ENCODE results near the gene PLCE1. TPM values are rescaled to one million over a fixed set of nuclear protein-coding genes. Genes with fewer than 3 reads are reported as not detected.
A peak's percentile ranks its signal among the peaks of the same experiment; 100 is the strongest.

PLCE1 gene
- total and polyA plus RNA-seq, 2 of the 4 experiments (the other 2 are of a cell fraction) = 2.2 to 4.5 TPM

- Histone ChIP-seq H3K18ac (ENCODE audit: low read depth, low read length) (no peak overlapping the region), H3K23ac (ENCODE audit: low read depth, low read length) (peak overlapping the region; percentile 31; the same call in 1 of the 2 replicates), H4K20me1 (ENCODE audit: insufficient read depth, low read length) (no peaks in the 10 kb centered on the region), H2AK9ac (replicated peaks; ENCODE audit: low read depth, low read length, poor library complexity) (no peak overlapping the region), H2BK20ac (ENCODE audit: low read depth, low read length) (0 out of 2 replicates have a peak overlapping the region, but pooled peaks have one; percentile 10), H2AK5ac (ENCODE audit: low read depth, low read length) (no peak overlapping the region), H2BK15ac (ENCODE audit: low read depth, low read length) (no peak overlapping the region), H3K4me3 (ENCODE audit: insufficient read depth, low read depth, low read length) (peak overlapping the region; percentile 56), H3K79me1 (ENCODE audit: low read depth in 1 of 2, low read length in 2 of 2) (no peaks in the 10 kb centered on the region), H4K91ac (ENCODE audit: insufficient read depth, low read depth, low read length) (no peak overlapping the region), H4K8ac (ENCODE audit: low read depth in 2 of 2, low read length in 2 of 2) (no peak overlapping the region), H3K14ac (replicated peaks; ENCODE audit: low read depth, low read length) (no peak overlapping the region), H3K9ac (ENCODE audit: low read depth, low read length) (no peak overlapping the region), H3K4me1 (ENCODE audit: control insufficient read depth, insufficient read depth, low read length) (peaks cover 7% of the 10 kb centered on the region), H3K9me1 (ENCODE audit: insufficient read depth, low read length) (peaks cover 14% of the 10 kb centered on the region), H2BK120ac (ENCODE audit: low read depth, low read length) (no peak overlapping the region), H3K4me2 (ENCODE audit: low read depth, low read length) (peak overlapping the region; percentile 83), H3K4ac (ENCODE audit: low read depth, low read length) (peak overlapping the region; percentile 28; the same call in 1 of the 2 replicates), H3K27me3 (ENCODE audit: control insufficient read depth, insufficient read depth, low read length) (peaks cover 6% of the 10 kb centered on the region; the same call in 1 of the 2 replicates), H3K9me3 (ENCODE audit: control insufficient read depth, insufficient read depth, low read length) (no peaks in the 10 kb centered on the region), H3K36me3 (ENCODE audit: control insufficient read depth, insufficient read depth, low read length) (no peaks in the 10 kb centered on the region), H3K27ac (ENCODE audit: insufficient read depth, low read length) (no peak overlapping the region), H2AFZ (replicated peaks; ENCODE audit: low read length, poor library complexity) (peak overlapping the region; percentile 93), H4K5ac (ENCODE audit: low read depth, low read length) (no peak overlapping the region), H2BK5ac (ENCODE audit: low read depth, low read length, poor library complexity, severe bottlenecking) (no peak overlapping the region), H3K56ac (ENCODE audit: extremely low read depth, insufficient read depth, low read length) (no peak overlapping the region)
- BruUV-seq (replicated peaks) = no TSS peak
- dilution Hi-C loops (cut with HindIII; ENCODE audit: low sequenced_read_pairs, unreplicated experiment) = no loop called here
- POLR2A ChIA-PET (ENCODE audit: unreplicated experiment) = no interaction called here
- intact Hi-C loops (cut with micrococcal nuclease) = loop anchor here (10.0 kb wide), 2 partner anchors 210 to 320 kb away; no protein-coding TSS in a partner anchor
- CTCF ChIA-PET = no interaction called here
- no peak for ATAC-seq (ENCODE audit: low read depth)
- in situ Hi-C loops (cut with MboI; ENCODE audit: low sequenced_read_pairs) = no loop called here
- 12% methylated on average over 4 of the region's 12 CpGs; no CpG with 5 or more reads in 1 of the 2 experiments for WGBS, 2 experiments (ENCODE audit: extremely low coverage in 2 of 2, insufficient read length in 1 of 2)
- no peak for DNase-seq
- TF ChIP-seq BHLHE40 (IDR thresholded peaks at IDR 0.05; ENCODE audit: low read depth, low read length) = no peak
- no peak for TF ChIP-seq RCOR1 (IDR thresholded peaks at IDR 0.05; ENCODE audit: insufficient replicate concordance, low read length)
- no peak for TF ChIP-seq CEBPB (IDR thresholded peaks at IDR 0.05; ENCODE audit: low read depth, low read length)
- no peak for TF ChIP-seq ELK1 (IDR thresholded peaks at IDR 0.05; ENCODE audit: borderline replicate concordance, low read depth, low read length)
- no peak for TF ChIP-seq NFE2L2 (IDR thresholded peaks at IDR 0.05; ENCODE audit: low read depth, low read length)
Observed at GRCh38 chr10:93994438-93994801, 689 bp downstream of the PLCE1 start.
